Stimulated activated CD8-positive, alpha-beta memory T cell treated with anti-CD3 and anti-CD28 coated beads, Interleukin-4, amount 100 ng/mL, for 1 hour (primary cell): ENCODE measurements around the gene ZRSR2.
A peak's percentile ranks its signal among the peaks of the same experiment; 100 is the strongest.
"Not testable (repeated sequence)": the region's sequence is repeated elsewhere in the genome, so short reads cannot be mapped to it uniquely, and the experiment has no call there.

Source experiments
- DNase-seq, 2 donors: peaks; one replicate each; pipeline ENCODE4 v3.0.0-alpha.2; 2020; ENCODE audit warnings: low read depth in 2 of 2, low spot score in 1 of 2

Gene ZRSR2, protein sequence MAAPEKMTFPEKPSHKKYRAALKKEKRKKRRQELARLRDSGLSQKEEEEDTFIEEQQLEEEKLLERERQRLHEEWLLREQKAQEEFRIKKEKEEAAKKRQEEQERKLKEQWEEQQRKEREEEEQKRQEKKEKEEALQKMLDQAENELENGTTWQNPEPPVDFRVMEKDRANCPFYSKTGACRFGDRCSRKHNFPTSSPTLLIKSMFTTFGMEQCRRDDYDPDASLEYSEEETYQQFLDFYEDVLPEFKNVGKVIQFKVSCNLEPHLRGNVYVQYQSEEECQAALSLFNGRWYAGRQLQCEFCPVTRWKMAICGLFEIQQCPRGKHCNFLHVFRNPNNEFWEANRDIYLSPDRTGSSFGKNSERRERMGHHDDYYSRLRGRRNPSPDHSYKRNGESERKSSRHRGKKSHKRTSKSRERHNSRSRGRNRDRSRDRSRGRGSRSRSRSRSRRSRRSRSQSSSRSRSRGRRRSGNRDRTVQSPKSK

DNA sequence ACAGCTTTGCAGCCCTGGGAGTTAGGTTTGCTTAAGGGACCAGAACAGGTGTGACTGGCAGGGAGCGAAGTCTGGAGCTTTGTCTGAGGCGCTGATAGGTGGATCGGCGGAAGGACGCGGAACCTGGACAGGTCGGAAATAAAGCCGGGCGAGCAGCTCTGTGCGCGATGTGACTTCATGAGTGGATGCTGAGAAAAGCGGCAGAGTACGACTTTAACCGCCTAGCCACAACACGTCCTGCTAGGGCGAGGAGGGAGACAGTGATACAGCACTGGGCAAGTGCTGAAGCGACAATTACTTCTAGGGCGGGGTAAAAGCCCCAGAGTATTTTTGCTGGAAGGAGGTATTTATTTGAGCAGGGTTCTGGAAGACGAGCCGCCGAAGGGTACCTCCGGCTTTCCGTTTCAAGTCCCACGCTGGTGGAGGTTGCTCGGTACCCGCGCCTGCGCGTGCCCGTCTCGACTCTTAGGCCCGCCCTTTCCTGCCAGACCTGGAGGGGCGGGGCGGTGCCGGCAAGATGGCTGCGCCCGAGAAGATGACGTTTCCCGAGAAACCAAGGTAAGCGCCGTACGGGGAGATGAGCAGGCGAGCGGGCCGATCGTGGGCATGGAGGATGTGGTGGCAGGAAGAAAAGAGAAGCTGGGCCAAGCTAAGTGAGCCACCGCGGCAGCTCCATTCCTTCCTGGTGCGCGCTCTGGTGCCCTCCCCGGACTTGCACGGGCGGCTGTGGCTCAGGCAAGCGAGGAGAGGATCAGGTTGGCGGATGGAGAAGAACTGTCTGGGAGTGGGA is at the start of gene ZRSR2:
TSS of gene ZRSR2 (plus strand) at position 506 of the 790 bp plus-strand sequence. CDS start at position 518, 12 bp downstream.
- DNase-seq: peak; percentile 71 to 82

DNA sequence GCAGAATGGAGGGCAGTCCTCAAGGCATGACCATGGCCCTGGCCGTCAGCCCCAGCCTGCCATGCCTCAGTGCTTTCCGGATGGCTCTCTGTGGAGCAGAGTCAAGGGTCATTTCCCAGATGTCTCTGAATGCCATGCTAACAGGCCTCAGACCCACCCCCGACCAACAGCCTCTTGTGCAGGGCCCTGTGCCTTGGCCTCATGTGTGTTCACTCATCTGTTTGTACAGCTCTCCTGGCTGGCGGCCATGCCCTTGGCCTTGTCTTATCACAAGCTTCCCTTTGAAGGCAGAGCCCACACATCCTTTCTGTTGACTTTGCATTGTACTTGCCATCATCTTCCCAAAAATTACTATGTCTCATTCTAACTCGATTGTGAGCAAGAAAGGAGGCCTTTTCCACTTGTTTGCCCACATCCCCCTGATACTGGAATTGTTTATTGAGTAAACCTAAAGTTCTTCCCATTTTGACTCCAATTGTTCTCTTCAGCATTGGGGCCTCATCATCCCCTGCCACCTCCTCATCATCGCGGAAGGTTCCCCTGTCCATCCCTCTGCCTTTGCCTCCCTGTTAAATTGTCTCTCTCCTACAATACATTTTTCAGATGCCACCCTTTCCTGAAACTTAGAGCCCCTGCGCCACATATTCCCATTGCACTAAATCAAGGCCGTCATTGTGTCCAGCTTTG is 46.0 kb upstream of the ZRSR2 start:
- DNase-seq: no peak

DNA sequence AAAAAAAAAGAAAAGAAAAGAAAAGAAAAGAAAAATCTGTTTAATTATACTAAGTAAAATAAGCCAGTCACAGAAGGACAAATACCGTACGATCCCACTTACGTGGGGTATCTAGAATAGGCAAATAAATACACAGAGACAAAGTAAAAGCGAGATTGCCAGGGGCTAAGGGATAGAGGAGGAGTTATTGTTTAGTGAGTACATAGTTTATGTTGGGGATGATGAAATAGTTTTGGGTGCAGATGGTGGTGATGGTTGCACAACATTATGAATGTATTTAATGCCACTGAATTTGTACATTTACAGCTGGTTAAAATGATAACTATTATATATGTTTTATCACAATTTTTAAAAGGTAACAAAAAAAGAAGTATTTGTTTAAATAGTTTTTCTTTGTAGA is 45.1 kb upstream of the ZRSR2 start:
- no peak for DNase-seq

DNA sequence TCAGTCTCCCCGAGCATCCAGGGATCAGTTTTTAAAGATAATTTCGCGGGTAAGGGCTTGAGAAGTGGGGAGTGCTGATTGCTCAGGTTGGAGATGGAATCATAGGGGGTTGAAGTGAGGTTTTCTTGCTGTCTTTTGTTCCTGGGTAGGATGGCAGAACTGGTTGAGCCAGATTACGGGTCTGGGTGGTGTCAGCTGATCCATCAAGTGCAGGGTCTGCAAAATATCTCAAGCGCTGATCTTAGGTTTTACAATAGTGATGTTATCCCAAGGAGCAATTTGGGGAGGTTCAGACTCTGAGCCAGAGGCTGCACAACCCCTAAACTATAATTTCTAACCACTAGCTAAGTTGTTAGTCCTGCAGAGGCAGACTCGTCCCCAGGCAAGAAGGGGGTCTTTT is 43.6 kb upstream of the ZRSR2 start:
- DNase-seq: not testable (repeated sequence)

DNA sequence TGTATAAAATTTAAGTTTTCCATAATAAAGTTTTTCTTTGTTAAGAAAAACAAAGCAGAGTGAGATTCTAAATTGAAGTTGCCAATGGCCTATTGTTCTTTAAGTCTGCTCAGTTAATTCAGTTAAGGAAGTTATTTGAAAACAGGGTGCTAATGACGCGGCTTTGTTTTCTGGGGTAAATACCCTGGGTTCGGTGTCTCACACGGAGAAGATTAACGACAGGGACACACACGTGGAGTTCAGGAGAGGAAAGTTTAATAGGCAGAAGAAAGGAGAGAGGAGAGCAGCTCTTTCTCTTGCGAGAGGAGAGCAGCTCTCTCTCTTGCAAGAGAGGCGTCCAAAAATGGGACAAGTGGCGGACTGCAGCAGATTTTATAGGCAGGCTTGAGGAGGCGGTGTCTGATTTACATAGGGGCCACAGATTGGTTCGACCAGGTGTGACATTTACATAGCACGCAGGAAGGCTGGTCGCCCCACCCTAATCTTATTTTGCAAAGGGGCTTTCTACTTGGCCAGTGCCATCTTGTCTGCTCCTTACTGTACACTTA is 42.6 kb upstream of the ZRSR2 start:
- no peak for DNase-seq

DNA sequence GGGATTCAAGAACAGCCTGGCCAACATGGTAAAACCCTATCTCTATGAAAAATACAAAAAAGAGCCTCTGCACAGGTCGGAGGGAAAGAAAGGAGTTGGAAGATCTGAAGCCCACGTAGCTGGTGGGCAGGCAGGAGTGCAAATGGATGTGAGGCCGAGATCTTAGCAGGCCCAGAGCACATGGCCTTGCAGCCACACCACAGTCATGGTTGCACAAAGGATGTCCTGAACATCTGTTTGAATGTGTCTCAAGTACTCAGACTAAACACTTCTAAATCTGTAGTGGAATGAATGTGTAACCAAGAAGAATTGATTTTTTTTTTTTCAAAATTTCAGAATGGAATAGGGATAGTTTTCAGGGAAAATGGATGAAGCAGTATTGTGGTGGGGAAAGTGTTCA is 41.4 kb upstream of the ZRSR2 start:
- DNase-seq: no peak

DNA sequence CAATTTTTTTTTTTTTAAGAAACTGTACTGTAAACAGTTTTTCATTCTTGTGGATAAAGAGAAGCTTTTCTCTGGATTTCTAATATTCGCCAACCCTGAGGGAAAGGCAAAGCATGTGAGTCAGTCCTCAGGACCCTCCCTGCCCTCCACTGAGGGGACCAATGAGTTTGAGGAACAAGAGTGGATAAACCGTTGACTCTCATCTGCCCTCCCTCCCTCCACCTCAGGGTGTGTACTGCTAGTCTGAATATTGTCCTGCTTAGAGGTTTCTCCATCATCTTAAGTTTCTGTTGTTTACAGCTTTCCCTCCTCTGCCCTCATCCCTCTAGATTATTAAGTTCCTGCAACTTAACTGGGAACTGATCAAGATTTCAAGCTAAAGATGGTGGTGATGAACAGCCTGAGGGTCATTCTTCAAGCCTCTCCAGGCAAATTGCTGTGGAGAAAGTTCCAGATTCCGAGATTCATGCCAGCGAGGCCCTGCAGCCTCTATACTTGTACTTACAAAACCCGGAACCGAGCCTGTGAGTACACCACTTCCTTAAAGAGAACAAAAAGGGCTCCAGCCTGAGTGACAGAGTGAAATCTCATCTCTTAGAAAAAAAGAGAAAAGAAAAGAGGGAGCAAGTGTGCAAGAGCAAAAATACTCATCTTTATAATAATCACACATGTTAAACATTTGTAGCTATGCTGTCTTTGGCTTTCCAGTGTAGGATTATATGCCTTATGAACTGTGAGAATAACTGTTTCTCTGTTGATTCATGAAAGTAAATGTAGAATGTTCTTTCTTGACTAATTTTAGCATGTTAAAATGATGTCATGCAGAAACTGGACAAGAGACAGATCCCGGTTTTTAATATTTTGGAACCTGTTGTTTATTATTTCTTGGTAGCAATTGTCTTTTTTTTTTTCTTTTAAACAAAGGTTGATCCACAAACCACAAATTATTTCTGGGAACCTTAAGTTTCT is 40.4 kb upstream of the ZRSR2 start:
- no peak for DNase-seq

DNA sequence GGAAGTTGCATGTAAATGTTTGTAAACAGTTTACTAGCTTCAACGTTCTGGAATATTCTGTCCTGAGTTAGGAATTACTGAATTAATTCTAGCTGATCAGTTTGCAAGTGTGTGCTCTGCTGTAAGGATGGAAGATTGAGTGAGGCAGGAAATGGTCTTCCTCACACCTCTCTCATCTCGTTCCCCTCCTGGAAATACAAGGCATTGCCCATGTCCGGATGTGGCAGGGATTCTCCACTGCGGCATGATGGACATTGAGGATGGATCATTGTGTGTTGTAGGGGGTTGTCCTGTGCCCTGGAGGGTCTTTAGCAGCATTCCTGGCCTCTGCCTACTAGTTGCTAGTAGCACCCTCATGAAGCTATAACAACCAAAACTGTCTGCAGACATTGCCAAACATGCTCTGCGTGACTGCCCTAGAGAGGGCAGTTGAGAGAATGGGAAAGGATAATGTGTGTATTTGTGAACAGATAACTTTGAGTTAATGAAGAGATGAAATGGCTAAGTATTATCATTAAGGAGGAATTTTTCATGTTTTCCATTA is 39.6 kb upstream of the ZRSR2 start:
- no peak for DNase-seq

DNA sequence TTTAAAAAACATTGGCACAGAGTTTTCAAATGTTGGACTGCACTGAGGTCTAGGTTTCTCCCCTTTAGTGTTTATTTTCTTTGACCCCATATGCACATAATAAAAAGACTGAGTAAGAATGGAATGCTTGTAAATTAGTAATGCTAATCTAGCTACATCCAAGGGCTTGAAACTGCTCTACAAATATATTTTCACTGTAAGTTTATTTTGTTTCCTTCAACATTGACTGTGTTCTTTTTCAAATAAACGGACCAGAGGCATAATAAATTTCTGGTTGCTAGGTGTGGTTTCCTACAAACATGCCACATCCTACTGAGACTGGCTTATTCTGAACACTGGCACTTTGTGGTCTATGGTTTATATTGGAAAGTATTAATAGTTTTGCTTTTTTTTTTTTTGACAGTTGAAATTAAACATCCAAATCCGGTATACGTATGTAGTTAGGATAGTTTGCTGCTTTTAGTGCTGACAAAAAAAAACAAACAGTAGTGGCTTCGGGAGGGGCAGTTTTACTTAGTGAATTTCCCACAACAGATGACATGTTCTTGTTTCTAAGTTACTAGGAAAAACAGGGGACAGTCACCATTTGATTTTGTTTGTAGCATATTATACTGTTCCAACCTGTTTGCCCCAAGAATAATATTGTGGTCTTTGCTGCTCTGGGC is 39.0 kb upstream of the ZRSR2 start:
- DNase-seq: no peak

DNA sequence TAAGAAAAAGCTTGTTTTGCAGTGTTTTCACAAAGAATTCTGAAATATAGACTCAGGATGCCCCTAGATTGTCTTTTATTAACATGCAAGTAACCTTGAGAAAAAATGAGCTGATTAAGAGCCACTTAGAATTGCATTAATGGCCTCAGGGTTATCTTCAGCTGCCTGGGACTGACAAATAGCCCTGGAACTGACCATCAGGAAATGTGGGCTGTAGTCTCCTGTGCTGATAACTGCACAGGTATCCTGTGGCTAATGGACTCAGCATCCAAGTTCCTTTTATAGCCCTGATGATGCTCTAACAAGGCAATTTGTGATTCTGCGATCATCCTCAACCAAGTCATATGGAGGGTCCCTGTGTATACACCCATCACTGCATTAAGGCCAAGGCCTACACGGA is 35.2 kb upstream of the ZRSR2 start:
- DNase-seq: no peak

DNA sequence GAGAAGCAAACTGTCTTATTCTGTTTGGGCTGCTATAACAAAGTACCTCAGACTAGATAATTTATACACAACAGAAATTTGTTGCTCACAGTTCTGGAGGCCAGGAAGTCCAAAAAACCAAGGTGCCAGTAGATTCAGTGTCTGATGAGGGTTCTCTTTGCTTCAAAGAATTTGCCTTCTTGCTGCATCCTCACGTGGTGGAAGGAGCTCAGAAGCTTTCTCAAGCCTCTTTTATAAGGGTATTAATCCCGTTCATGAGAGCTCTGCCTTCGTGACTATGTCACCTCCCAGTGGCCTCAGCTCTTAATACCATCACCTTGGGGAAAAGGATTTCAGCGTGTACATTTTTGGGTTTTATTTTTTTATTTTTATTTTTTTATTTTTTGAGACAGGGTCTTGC is 32.1 kb upstream of the ZRSR2 start:
- DNase-seq: no peak

DNA sequence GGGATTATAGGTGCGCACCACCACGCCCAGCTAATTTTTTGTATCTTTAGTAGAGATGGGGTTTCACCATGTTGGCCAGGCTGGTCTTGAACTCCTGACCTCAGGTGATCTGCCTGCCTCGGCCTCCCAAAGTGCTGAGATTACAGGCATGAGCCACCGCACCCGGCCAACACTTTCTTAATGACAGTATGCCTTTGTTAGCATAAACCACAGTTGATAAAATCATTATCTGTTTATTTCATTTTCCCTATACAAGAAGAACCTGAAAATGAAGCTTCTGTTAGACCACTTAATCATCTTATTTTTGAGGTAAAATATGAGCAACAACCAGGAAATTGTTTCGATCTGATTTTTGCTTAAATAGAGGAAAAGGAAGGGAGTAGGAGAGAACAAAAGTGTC is 30.4 kb upstream of the ZRSR2 start:
- not testable (repeated sequence) for DNase-seq

DNA sequence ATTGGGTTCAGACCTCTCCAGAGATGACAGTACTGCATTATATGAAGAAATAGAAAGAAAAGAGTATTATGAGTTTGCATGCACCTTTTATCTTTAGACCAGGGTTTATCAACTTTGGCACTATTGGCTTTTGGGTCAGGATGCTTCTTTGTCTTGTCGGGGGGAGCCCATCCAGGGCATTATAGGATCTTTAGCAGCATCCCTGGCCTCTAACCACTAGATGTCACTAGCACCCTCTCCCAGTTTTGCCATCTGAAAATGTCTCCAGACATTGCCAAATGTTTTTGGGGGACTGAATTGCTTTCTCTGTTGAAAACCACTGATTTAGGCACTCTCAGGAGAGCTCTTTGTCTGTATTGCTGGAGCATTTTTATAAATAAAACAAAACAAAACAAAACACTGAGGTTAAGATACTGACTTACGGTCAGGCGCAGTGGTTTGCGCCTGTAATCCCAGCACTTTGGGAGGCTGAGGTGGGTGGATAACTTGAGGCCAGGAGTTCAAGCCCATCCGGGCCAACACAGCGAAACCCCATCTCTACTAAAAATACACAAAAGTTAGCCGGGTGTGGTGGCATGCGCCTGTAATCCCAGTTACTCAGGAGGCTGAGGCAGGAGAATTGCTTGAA is 28.6 kb upstream of the ZRSR2 start:
- no peak for DNase-seq

DNA sequence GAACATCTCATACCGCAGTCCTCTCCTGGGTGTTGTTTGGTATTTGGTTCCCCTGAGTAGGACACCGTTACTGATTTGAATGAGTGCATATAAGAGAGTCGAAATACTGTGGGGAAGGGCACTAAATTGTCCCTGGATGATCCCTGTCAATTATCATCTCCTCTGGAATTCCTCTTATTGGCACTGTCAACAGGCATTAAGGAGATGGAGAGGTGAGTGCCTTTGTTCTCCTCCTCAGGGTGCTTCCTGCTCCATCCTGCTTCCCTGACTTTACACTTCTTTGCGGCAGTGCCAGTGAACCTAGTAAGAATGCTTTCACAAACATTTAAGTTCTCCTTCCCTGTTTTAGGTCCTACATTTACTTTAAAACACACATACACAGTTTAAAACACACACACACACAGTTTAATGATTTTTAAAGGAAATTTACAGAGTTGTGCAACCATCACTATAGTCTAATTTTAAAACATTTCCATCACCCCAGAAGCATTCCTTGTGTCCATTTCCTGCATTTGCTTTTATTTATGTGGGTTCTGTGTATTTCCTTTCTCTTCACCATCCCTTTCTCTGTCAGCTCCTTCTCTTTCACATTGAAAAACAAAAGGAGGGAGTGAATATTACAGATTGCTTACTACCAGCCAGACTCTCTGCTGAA is 20.9 kb upstream of the ZRSR2 start:
- DNase-seq: no peak

DNA sequence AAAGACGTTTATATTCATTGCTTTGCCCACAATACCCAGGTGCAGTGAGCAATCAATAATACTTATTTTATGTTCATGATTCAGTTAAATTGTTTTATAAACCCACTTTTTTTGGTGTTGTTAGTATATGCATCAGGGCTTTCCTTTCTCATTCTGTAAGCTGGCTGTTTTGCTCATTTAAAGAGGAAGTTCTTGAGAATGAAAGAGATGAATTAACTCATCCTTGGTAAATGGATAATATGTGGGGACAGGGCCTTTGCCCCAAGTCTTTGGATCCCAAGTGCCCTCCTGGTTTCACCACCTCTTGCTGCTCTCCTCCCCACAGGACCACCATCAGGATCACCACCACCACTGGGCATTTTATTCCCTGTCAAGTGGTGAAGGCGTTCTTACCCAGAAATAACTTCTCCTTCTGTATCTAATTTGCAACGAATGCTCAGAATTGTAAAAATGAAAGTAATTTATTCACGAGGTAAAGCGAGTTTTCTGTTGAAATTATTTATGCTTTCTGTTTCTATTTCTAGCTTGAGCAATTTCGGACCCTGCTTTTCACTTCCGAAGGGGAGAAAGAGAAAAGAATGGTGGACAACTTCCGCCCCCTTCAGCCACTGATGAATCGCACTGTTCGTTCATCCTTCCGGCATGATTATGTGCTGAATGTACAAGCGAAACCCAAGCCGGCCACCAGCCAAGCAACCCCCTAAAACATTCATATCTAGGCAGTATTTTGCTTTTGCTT is 8.2 kb upstream of the ZRSR2 start:
- no peak for DNase-seq

DNA sequence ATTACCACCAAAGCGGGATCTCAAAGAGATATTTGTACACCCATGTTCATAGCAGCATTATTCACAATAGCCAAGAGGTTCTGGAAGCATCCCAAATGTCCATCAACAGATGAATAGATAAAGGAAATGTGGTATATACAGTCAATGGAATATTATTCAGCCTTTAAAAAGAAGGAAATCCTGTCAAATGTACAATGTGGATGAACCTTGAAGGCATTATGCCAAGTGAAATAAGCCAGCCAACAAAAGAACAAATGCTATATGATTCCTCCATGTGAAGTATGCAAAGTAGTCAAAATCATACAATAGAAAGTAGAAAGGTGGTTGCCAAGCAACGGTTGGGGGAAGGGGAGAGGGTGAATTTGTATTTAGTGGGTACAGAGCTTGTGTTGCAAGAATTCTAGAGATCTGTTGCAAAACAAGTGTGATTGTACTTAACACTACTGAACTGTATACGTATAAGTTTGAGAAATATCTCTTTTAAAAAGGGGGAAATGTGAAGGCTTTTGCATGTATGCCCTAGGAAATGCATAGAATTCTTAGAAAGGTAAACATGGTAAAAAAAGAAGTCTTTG is 5.0 kb upstream of the ZRSR2 start:
- DNase-seq: no peak

DNA sequence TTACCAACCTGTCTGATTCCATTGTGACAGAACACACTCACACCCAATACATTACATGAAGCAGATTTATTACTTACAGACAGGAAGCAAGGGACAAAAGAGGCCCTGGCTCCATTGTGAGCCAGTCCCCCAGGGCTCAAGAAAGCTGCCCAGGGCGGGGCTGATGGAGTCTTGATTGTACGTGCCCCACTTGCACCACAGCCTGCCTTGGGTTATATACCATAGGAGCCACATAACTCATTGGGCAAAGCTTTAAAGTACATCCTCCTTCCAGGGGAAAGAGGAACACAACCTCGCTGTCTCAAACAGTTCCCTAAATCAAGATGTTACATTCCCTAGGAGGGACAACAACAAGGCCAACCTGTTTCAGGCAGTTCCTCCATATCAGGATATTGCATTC is 3.4 kb upstream of the ZRSR2 start:
- DNase-seq: no peak
